Measurements from ENCODE around the gene ARHGEF10L.
"Not testable (repeated sequence)": the region's sequence is repeated elsewhere in the genome, so short reads cannot be mapped to it uniquely, and the experiment has no call there.

The ARHGEF10L gene, protein sequence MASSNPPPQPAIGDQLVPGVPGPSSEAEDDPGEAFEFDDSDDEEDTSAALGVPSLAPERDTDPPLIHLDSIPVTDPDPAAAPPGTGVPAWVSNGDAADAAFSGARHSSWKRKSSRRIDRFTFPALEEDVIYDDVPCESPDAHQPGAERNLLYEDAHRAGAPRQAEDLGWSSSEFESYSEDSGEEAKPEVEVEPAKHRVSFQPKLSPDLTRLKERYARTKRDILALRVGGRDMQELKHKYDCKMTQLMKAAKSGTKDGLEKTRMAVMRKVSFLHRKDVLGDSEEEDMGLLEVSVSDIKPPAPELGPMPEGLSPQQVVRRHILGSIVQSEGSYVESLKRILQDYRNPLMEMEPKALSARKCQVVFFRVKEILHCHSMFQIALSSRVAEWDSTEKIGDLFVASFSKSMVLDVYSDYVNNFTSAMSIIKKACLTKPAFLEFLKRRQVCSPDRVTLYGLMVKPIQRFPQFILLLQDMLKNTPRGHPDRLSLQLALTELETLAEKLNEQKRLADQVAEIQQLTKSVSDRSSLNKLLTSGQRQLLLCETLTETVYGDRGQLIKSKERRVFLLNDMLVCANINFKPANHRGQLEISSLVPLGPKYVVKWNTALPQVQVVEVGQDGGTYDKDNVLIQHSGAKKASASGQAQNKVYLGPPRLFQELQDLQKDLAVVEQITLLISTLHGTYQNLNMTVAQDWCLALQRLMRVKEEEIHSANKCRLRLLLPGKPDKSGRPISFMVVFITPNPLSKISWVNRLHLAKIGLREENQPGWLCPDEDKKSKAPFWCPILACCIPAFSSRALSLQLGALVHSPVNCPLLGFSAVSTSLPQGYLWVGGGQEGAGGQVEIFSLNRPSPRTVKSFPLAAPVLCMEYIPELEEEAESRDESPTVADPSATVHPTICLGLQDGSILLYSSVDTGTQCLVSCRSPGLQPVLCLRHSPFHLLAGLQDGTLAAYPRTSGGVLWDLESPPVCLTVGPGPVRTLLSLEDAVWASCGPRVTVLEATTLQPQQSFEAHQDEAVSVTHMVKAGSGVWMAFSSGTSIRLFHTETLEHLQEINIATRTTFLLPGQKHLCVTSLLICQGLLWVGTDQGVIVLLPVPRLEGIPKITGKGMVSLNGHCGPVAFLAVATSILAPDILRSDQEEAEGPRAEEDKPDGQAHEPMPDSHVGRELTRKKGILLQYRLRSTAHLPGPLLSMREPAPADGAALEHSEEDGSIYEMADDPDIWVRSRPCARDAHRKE (N-terminal part only)

GRCh38 chr1:17539477-17540254, at the start of gene ARHGEF10L:
TSS of gene ARHGEF10L (plus strand) at chr1:17539698. CDS start at chr1:17580596, 40,898 bp downstream.
- no peak for DNase-seq (ENCODE audit: low spot score)

DNA sequence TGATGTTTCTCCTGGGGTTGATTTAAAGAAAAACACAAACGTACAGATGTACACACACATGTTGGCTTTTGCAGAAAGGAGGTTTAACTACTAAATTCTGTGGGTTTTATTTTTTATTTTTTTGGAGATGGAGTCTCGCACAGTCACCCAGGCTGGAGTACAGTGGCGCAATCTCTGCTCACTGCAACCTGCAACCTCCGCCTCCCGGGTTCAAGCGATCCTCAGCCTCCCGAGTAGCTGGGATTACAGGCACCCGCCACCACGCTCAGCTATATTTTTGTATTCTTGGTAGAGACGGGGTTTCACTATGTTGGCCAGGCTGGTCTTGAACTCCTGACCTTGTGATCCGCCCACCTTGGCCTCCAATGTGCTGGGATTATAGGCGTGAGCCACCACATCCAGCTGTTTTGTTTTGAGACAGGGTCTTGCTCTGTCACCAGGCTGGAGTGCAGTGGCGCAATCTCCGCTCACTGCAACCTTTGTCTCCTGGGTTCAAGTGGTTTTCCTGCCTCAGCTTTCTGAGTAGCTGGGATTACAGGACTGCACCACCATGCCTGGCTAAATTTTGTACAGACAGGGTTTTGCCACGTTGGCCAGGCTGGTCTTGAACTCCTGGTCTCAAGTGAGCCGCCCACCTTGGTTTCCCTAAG, 49.6 kb upstream of the ARHGEF10L start:
- not testable (repeated sequence) for DNase-seq (ENCODE audit: low spot score)

GRCh38 chr1:17490667-17491066, 48.8 kb upstream of the ARHGEF10L start:
- not testable (repeated sequence) for DNase-seq (ENCODE audit: low spot score)

- DNase-seq (ENCODE audit: low spot score) = peak; percentile 58
Measured at GRCh38 chr1:17494114-17494729, 45.3 kb upstream of the ARHGEF10L start.

GRCh38 chr1:17496419-17496818, 43.1 kb upstream of the ARHGEF10L start:
- no peak for DNase-seq (ENCODE audit: low spot score)

- DNase-seq (ENCODE audit: low spot score) = no peak
Measured at GRCh38 chr1:17498214-17498613, 41.3 kb upstream of the ARHGEF10L start.

DNA sequence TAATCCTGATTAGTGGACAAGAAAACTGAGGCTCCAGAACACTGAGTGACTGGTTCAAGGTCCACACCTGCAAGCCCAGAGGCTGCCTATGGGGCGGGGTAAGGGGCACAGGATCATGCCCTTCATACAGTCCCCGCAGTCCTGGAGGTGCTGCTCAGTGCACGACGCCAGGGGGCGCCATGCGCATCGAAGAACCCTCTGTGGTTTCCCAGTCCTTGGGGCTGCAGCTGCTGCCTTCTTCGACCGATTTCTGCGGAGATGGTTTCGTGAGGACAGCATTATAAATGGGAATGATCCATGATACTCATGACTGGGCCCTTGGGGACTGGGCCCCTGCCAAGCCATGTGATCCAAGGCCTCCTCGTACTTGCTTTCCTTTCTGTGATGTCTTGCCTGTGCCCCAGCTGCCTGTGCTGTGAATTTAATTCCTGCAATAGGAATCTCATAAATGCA, 37.1 kb upstream of the ARHGEF10L start:
- DNase-seq (ENCODE audit: low spot score) = peak; percentile 41

- DNase-seq (ENCODE audit: low spot score) = no peak
Measured at GRCh38 chr1:17503146-17503545, 36.4 kb upstream of the ARHGEF10L start.

GRCh38 chr1:17507200-17507599, 32.3 kb upstream of the ARHGEF10L start:
- not testable (repeated sequence) for DNase-seq (ENCODE audit: low spot score)

DNA sequence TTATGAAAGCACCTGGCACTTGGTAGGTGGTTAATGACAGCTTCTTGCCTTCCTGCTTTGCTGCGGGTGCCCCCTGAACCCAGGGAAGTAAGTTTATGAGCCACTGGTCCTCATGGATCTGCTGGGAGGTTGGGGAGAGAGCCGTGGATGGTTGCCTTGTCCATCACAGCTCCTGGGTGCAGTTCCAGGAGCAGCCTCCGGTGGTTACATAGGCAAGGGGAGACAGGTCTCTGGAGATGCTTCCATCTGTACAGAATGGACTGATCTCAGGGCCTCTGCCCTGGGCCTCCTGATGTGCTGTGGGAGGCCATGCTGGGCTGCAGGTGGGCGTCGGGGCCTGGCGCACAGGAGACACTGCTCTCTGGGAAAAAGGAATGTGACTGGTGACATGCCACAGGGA, 31.6 kb upstream of the ARHGEF10L start:
- no peak for DNase-seq (ENCODE audit: low spot score)

DNA sequence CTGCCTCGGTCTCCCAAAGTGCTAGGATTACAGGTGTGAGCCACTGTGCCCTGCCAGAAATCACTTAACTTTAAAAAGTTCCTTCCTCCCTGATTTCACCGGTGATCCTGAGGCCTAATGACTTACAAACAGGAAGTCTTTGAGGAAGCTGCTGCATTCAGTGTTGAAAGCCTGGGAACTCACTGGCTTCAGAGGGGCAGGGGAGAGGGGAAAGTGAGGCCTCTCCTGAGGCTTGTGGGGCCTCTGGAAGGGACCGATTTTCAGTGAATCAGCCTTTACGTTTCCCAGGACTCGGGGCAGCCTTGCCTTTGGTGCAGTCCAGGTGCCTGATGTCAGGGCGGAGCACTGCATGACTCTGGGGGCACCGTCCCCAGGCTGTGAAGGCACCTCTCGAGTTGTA, 30.1 kb upstream of the ARHGEF10L start:
- no peak for DNase-seq (ENCODE audit: low spot score)

DNA sequence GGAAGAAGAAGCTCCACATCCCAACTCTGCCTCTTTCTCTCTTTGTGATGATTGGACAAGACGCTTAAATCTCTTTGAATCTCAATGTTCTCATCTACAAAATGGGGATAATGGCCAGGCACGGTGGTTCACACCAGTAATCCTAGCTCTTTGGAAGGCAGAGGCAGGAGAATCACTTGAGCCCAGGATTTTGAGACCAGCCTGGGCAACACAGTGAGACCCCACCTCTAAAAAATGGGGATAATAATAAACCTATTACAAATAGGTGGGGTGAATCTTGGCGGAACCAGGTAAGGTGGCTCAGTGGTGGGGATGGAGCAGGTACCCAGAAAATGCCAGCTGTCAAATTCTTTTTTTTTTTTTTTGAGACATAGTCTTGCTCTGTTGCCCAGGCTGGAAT, 29.4 kb upstream of the ARHGEF10L start:
- DNase-seq (ENCODE audit: low spot score) = no peak

GRCh38 chr1:17511188-17511587, 28.3 kb upstream of the ARHGEF10L start:
- DNase-seq (ENCODE audit: low spot score) = no peak

GRCh38 chr1:17513131-17513530, 26.4 kb upstream of the ARHGEF10L start:
- DNase-seq (ENCODE audit: low spot score) = no peak

DNA sequence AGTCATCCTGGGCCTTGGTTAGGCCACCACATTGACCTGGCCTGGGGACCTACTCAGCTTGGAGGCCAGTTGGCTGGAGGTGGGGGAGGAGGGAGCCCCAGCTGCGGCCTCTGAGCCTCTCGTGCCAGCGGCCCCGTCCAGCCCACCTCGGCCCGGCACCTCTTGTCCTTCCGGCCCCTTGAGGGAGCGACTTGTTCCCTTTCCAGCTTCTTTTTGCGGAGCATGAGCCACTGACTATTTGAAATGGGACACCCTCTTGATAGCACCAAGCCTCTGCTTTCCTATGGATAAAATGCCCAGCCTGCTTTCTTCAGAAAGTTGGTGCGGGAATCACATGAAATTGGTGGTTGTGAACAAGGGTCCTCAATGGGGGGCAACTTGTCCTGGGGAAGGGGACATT, 24.7 kb upstream of the ARHGEF10L start:
- no peak for DNase-seq (ENCODE audit: low spot score)

GRCh38 chr1:17515902-17516301, 23.6 kb upstream of the ARHGEF10L start:
- DNase-seq (ENCODE audit: low spot score) = no peak

GRCh38 chr1:17516303-17517214, 22.9 kb upstream of the ARHGEF10L start:
- DNase-seq (ENCODE audit: low spot score) = no peak

DNA sequence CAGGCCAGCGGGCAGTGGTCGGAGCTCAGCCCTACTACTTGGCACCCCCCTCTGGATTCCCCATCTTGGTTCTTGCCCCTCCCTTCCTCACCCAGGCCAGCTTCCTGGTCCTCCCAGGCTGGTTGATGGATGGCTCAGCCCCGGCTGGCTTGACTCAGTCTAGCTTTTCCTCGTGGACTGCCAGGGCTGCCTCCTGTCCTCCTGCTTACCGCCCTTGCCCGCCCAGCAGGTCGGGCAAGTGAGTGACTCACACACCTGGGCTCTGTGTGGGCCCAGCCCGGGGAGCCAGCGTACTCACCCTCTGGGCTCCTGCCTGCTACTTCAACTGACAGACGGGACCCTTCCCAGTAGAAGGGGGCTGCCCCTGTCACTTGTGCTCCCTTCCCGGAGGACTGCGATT, 19.5 kb upstream of the ARHGEF10L start:
- DNase-seq (ENCODE audit: low spot score) = no peak

All from hematopoietic multipotent progenitor cell treated with erythropoietin and hydrocortisone succinate and interleukin-3 and kit ligand, for 15 days (in vitro differentiated cells).